Neural cell (in vitro differentiated cells): ENCODE measurements around the gene COL18A1. TPM values are rescaled to one million over a fixed set of nuclear protein-coding genes. Genes with fewer than 3 reads are reported as not detected.

Experiments
- H2AFZ ChIP-seq: fragments of 200-600, 300-800 bp; sonication (generic), shearing (Covaris generic); 2 replicates; pipeline ENCODE4 v1.6.0; 2014; ENCODE audit warnings: low read depth, mild to moderate bottlenecking, antibody characterized with exemption, low read length, moderate library complexity
- H3F3A ChIP-seq: fragments of 200-600 bp; shearing (Covaris generic); 2 replicates; pipeline ENCODE4 v1.6.1; 2016; ENCODE audit warnings: mild to moderate bottlenecking, moderate library complexity, mixed read lengths, antibody characterized with exemption, low read length; ENCODE audit not compliant: insufficient read depth, poor library complexity, severe bottlenecking
- H3K27ac ChIP-seq: fragments of 200-600, 300-800 bp; sonication (generic), shearing (Covaris generic); 2 replicates; pipeline ENCODE4 v1.5.1; 2014; ENCODE audit warnings: mild to moderate bottlenecking, low read length, moderate library complexity
- H3K27me3 ChIP-seq: fragments of 300-800, 200-600 bp; sonication (generic), shearing (Covaris generic); 2 replicates; pipeline ENCODE4 v1.6.0; 2014; ENCODE audit warnings: mild to moderate bottlenecking, low read depth, low read length, moderate library complexity; ENCODE audit not compliant: insufficient read depth
- H3K36me3 ChIP-seq: fragments of 300-800, 200-600 bp; sonication (generic), shearing (Covaris generic); 2 replicates; pipeline ENCODE4 v1.5.1; 2014; ENCODE audit warnings: mild to moderate bottlenecking, antibody characterized with exemption, low read length, moderate library complexity; ENCODE audit not compliant: insufficient read depth
- H3K4me2 ChIP-seq: fragments of 300-800, 200-600 bp; sonication (generic), shearing (Covaris generic); 2 replicates; pipeline ENCODE4 v1.6.0; 2014; ENCODE audit warnings: mild to moderate bottlenecking, low read length
- H3K4me3 ChIP-seq: fragments of 300-800, 200-600 bp; sonication (generic), shearing (Covaris generic); 2 replicates; pipeline ENCODE4 v1.5.1; 2014; ENCODE audit warnings: mild to moderate bottlenecking, low read length, moderate library complexity
- H3K79me2 ChIP-seq: fragments of 200-600 bp; shearing (Covaris generic); replicated peaks from 2 replicates; pipeline ENCODE4 v1.6.0; 2014; ENCODE audit warnings: mild to moderate bottlenecking, low read length, moderate library complexity; ENCODE audit not compliant: insufficient read depth
- H3K9ac ChIP-seq: fragments of 300-800, 200-600 bp; sonication (generic), shearing (Covaris generic); 2 replicates; pipeline ENCODE4 v1.6.1; 2016; ENCODE audit warnings: mild to moderate bottlenecking, low read length, mixed read lengths
- H3K9me2 ChIP-seq: fragments of 200-600 bp; shearing (Covaris generic); 2 replicates; pipeline ENCODE4 v1.6.1; 2016; ENCODE audit warnings: mild to moderate bottlenecking, low read length, mixed read lengths; ENCODE audit not compliant: insufficient read depth
- H3K9me3 ChIP-seq: fragments of 200-600, 300-800 bp; sonication (generic), shearing (Covaris generic); 2 replicates; pipeline ENCODE4 v1.6.1; 2016; ENCODE audit warnings: mild to moderate bottlenecking, mixed run types, low read length, moderate library complexity, mixed read lengths
- H4K20me1 ChIP-seq: fragments of 200-600 bp; shearing (Covaris generic); 2 replicates; pipeline ENCODE4 v1.6.1; 2016; ENCODE audit warnings: mild to moderate bottlenecking, mixed run types; ENCODE audit not compliant: insufficient read depth
- CTCF ChIP-seq: fragments of 450-650 bp; IDR thresholded peaks from 2 replicates; pipeline ENCODE4 v1.5.1; 2014; ENCODE audit warnings: antibody characterized with exemption, mild to moderate bottlenecking, moderate library complexity; ENCODE audit not compliant: poor library complexity, severe bottlenecking
- EP300 ChIP-seq: fragments of 450-650 bp; conservative IDR thresholded peaks from 2 replicates; pipeline ENCODE4 v1.6.1; 2014; ENCODE audit warnings: antibody characterized with exemption, mild to moderate bottlenecking, moderate library complexity; ENCODE audit not compliant: poor library complexity, severe bottlenecking
- EZH2 ChIP-seq: fragments of 200-600, 300-800 bp; shearing (Covaris generic), sonication (generic); IDR thresholded peaks from 2 replicates; pipeline ENCODE4 v1.6.1; 2014; ENCODE audit warnings: antibody characterized with exemption, low read length, borderline replicate concordance, mild to moderate bottlenecking; ENCODE audit not compliant: insufficient read depth, poor library complexity, severe bottlenecking
- MXI1 ChIP-seq: fragments of 450-650 bp; conservative IDR thresholded peaks from 2 replicates; pipeline ENCODE4 v1.6.1; 2014; ENCODE audit warnings: antibody characterized with exemption, mild to moderate bottlenecking; ENCODE audit not compliant: poor library complexity, severe bottlenecking
- POLR2AphosphoS5 ChIP-seq: IDR thresholded peaks from 2 replicates; pipeline ENCODE4 v1.6.1; 2012
- RAD21 ChIP-seq: fragments of 450-650 bp; conservative IDR thresholded peaks from 2 replicates; pipeline ENCODE4 v1.6.1; 2014; ENCODE audit warnings: antibody characterized with exemption, mild to moderate bottlenecking, moderate library complexity
- REST ChIP-seq: IDR thresholded peaks from 2 replicates; pipeline ENCODE4 v1.6.1; 2012; ENCODE audit warnings: borderline replicate concordance
- SMC3 ChIP-seq: fragments of 450-650 bp; conservative IDR thresholded peaks from 2 replicates; pipeline ENCODE4 v1.6.1; 2014; ENCODE audit warnings: antibody characterized with exemption, mild to moderate bottlenecking, moderate library complexity; ENCODE audit not compliant: poor library complexity
- TAF1 ChIP-seq: IDR thresholded peaks from 2 replicates; pipeline ENCODE4 v1.6.1; 2012; ENCODE audit warnings: low read depth
- polyA plus RNA-seq: library from polyadenylated mRNA; depleted of rRNA; stranded (reverse); fragments of >200 nt; gene quantifications from 2 replicates; pipeline ENCODE4 v1.2.3, GENCODE V29; 2014

Gene COL18A1
- polyA plus RNA-seq, 1 donor from 2014 or later: 2.5 TPM

GRCh38 chr21:45545236-45545570, 140.2 kb downstream of the COL18A1 start:
- H3K27ac ChIP-seq: no peak overlapping the region
- H3K9me3 ChIP-seq: no peaks in the 10 kb centered on the region
- H2AFZ ChIP-seq: no peak overlapping the region
- H3K9ac ChIP-seq: no peak overlapping the region
- H3K79me2 ChIP-seq: no peaks in the 10 kb centered on the region
- no peaks in the 10 kb centered on the region for H3F3A ChIP-seq
- H4K20me1 ChIP-seq: no peaks in the 10 kb centered on the region
- H3K4me3 ChIP-seq: no peak overlapping the region
- H3K36me3 ChIP-seq: no peaks in the 10 kb centered on the region
- H3K27me3 ChIP-seq: no peaks in the 10 kb centered on the region
- no peaks in the 10 kb centered on the region for H3K9me2 ChIP-seq
- H3K4me2 ChIP-seq: no peak overlapping the region
- TF ChIP-seq EZH2 (no peak), POLR2AphosphoS5 (no peak), SMC3 (no peak), RAD21 (no peak), TAF1 (no peak), MXI1 (no peak)

GRCh38 chr21:45545691-45546531, 140.9 kb downstream of the COL18A1 start:
- H2AFZ ChIP-seq: no peak overlapping the region
- no peaks in the 10 kb centered on the region for H3K9me2 ChIP-seq
- no peaks in the 10 kb centered on the region for H4K20me1 ChIP-seq
- H3K79me2 ChIP-seq: no peaks in the 10 kb centered on the region
- H3K9ac ChIP-seq: no peak overlapping the region
- no peaks in the 10 kb centered on the region for H3F3A ChIP-seq
- no peak overlapping the region for H3K4me3 ChIP-seq
- H3K4me2 ChIP-seq: no peak overlapping the region
- H3K9me3 ChIP-seq: no peaks in the 10 kb centered on the region
- TF ChIP-seq REST: no peak
- no peak overlapping the region for H3K27ac ChIP-seq
- H3K36me3 ChIP-seq: no peaks in the 10 kb centered on the region
- H3K27me3 ChIP-seq: no peaks in the 10 kb centered on the region

GRCh38 chr21:45546636-45547544, 141.9 kb downstream of the COL18A1 start:
- no peaks in the 10 kb centered on the region for H3K36me3 ChIP-seq
- H3K4me3 ChIP-seq: no peak overlapping the region
- H3K9me3 ChIP-seq: no peaks in the 10 kb centered on the region
- no peak for TF ChIP-seq CTCF
- no peak for TF ChIP-seq EZH2
- no peak for TF ChIP-seq RAD21
- TF ChIP-seq SMC3: no peak
- no peak for TF ChIP-seq MXI1
- no peak for TF ChIP-seq POLR2AphosphoS5
- no peak for TF ChIP-seq EP300
- no peak for TF ChIP-seq TAF1
- TF ChIP-seq REST: no peak
- H3K9me2 ChIP-seq: no peaks in the 10 kb centered on the region
- no peak overlapping the region for H3K27ac ChIP-seq
- no peak overlapping the region for H3K9ac ChIP-seq
- no peak overlapping the region for H3K4me2 ChIP-seq
- no peak overlapping the region for H2AFZ ChIP-seq
- H4K20me1 ChIP-seq: no peaks in the 10 kb centered on the region
- no peaks in the 10 kb centered on the region for H3K27me3 ChIP-seq
- H3K79me2 ChIP-seq: no peaks in the 10 kb centered on the region
- H3F3A ChIP-seq: no peaks in the 10 kb centered on the region
